Colonic mucosa (tissue), 4 donors: ENCODE measurements around the gene SRSF7. TPM values are rescaled to one million over a fixed set of nuclear protein-coding genes. Genes with fewer than 3 reads are reported as not detected.
"Not testable (repeated sequence)": the region's sequence is repeated elsewhere in the genome, so short reads cannot be mapped to it uniquely, and the experiment has no call there.

Experiments used
- DNase-seq: peaks from one replicate; pipeline ENCODE4 v3.0.0-alpha.2; 2020
- H3K27ac ChIP-seq: fragments of 200-600 bp; one replicate; pipeline ENCODE4 v1.8.0; 2021
- H3K27me3 ChIP-seq: fragments of 200-600 bp; one replicate; pipeline ENCODE4 v1.8.0; 2021
- H3K36me3 ChIP-seq: fragments of 200-600 bp; one replicate; pipeline ENCODE4 v1.8.0; 2021
- H3K4me1 ChIP-seq: fragments of 200-600 bp; one replicate; pipeline ENCODE4 v1.8.0; 2021; ENCODE audit warnings: mild to moderate bottlenecking
- H3K4me3 ChIP-seq: fragments of 200-600 bp; one replicate; pipeline ENCODE4 v1.8.0; 2021
- H3K9ac ChIP-seq, 2 donors: one replicate each; pipeline ENCODE4 v1.7.0; 2013; ENCODE audit warnings: control low read depth in 2 of 2, low read depth in 2 of 2, low read length in 2 of 2
- H3K9me3 ChIP-seq: fragments of 200-600 bp; one replicate; pipeline ENCODE4 v1.8.0; 2021
- CTCF ChIP-seq: fragments of 200-600 bp; IDR thresholded peaks from one replicate; pipeline ENCODE4 v1.8.0; 2022; ENCODE audit warnings: antibody characterized with exemption, mild to moderate bottlenecking
- intact Hi-C: fragments of 100-400 bp; cut with DNase I; formaldehyde crosslinking; loops from one replicate; pipeline ENCODE4 v1.14.1; 2022
- total RNA-seq, 2 donors: library from RNA; stranded (reverse); fragmentation: NEBNext Ultra II Directional in 1 of 2; extraction: Animal tissue kit (Norgen Biotek cat#: 25700) in 1 of 2; gene quantifications; one replicate each; pipeline ENCODE4 v1.2.1, GENCODE V29; 2021
- donor health status: healthy.
- donor health status: DM: no; HTN: no; CAD: no.
- donor health status: DM: no; HTN: no; CAD: no.

SRSF7 gene
- total RNA-seq, 2 donors from 2014 or later: 119 to 157 TPM

GRCh38 chr2:38742797-38743559 lies 8.2 kb downstream of the SRSF7 start:
- intact Hi-C loops: loop anchor here (5.0 kb wide), 1 partner anchor 161 kb away; no protein-coding TSS in a partner anchor
- H3K9me3 ChIP-seq: no peaks in the 10 kb centered on the region
- peak overlapping the region; percentile 88 for H3K27ac ChIP-seq
- H3K27me3 ChIP-seq: no peaks in the 10 kb centered on the region
- no peak for DNase-seq
- H3K36me3 ChIP-seq: peaks cover 4% of the 10 kb centered on the region
- H3K9ac ChIP-seq: no peak overlapping the region
- peaks cover 20% of the 10 kb centered on the region for H3K4me1 ChIP-seq
- no peak for TF ChIP-seq CTCF
- no peak overlapping the region for H3K4me3 ChIP-seq

GRCh38 chr2:38740851-38741731 lies 10.1 kb downstream of the SRSF7 start:
- peak overlapping the region in 1 of 2 donors; percentile 36 for H3K9ac ChIP-seq
- no peaks in the 10 kb centered on the region for H3K36me3 ChIP-seq
- H3K4me3 ChIP-seq: peak overlapping the region; percentile 8
- intact Hi-C loops: loop anchor here (5.0 kb wide), 1 partner anchor 159 kb away; no protein-coding TSS in a partner anchor
- no peak for DNase-seq
- H3K4me1 ChIP-seq: peaks cover 18% of the 10 kb centered on the region
- H3K27me3 ChIP-seq: no peaks in the 10 kb centered on the region
- TF ChIP-seq CTCF: peak; percentile 85
- peak overlapping the region; percentile 88 for H3K27ac ChIP-seq
- no peaks in the 10 kb centered on the region for H3K9me3 ChIP-seq

- intact Hi-C loops: loop anchor here (5.0 to 10.0 kb wide), 2 partner anchors 197 to 425 kb away; no protein-coding TSS in a partner anchor
- H3K27me3 ChIP-seq: no peaks in the 10 kb centered on the region
- no peak overlapping the region for H3K27ac ChIP-seq
- peaks cover 17% of the 10 kb centered on the region for H3K4me1 ChIP-seq
- no peaks in the 10 kb centered on the region for H3K36me3 ChIP-seq
- H3K9me3 ChIP-seq: no peaks in the 10 kb centered on the region
- no peak for DNase-seq
- H3K9ac ChIP-seq: no peak overlapping the region
- H3K4me3 ChIP-seq: no peak overlapping the region
- TF ChIP-seq CTCF: no peak
Measured at GRCh38 chr2:38739524-38739923, 11.6 kb downstream of the SRSF7 start.

GRCh38 chr2:38737925-38738324 lies 13.2 kb downstream of the SRSF7 start:
- no peak for DNase-seq

GRCh38 chr2:38737000-38737698 lies 14.0 kb downstream of the SRSF7 start:
- H3K27me3 ChIP-seq, H3K4me1 ChIP-seq, H3K36me3 ChIP-seq, H3K9ac ChIP-seq, DNase-seq, H3K9me3 ChIP-seq, H3K4me3 ChIP-seq: not testable (repeated sequence)
- H3K27ac ChIP-seq: peak overlapping the region; percentile 35
- intact Hi-C loops: loop anchor here (5.0 to 10.0 kb wide), 2 partner anchors 195 to 422 kb away; no protein-coding TSS in a partner anchor

More at GRCh38 chr2:38737925-38738324, 13.2 kb downstream of the SRSF7 start:
- no peaks in the 10 kb centered on the region for H3K27me3 ChIP-seq
- H3K36me3 ChIP-seq: no peaks in the 10 kb centered on the region
- no peaks in the 10 kb centered on the region for H3K9me3 ChIP-seq
- intact Hi-C loops: loop anchor here (5.0 to 10.0 kb wide), 2 partner anchors 196 to 423 kb away; no protein-coding TSS in a partner anchor
- peak overlapping the region in 1 of 2 donors; percentile 34 for H3K9ac ChIP-seq
- peak overlapping the region; percentile 1 for H3K27ac ChIP-seq
- H3K4me1 ChIP-seq: peaks cover 8% of the 10 kb centered on the region
- no peak overlapping the region for H3K4me3 ChIP-seq
- TF ChIP-seq CTCF: no peak
